ENCODE data around the gene YJU2.

- TF ChIP-seq ADNP (CRISPR knock-in tag; IDR thresholded peaks at IDR 0.05) (no peak), PTBP1 (IDR thresholded peaks at IDR 0.05; ENCODE audit: low read depth, low read length, poor library complexity, severe bottlenecking) (no peak), NFE2L2 (IDR thresholded peaks at IDR 0.05; ENCODE audit: low read length) (no peak), ZFX (CRISPR knock-in tag; IDR thresholded peaks at IDR 0.05; ENCODE audit: low read depth) (no peak), ZNF589 (CRISPR knock-in tag; conservative IDR thresholded peaks at IDR 0.05) (no peak), ZC3H4 (CRISPR knock-in tag; IDR thresholded peaks at IDR 0.05; ENCODE audit: borderline replicate concordance) (no peak), SMC3 (IDR thresholded peaks at IDR 0.05; ENCODE audit: low read length) (no peak), SMAD1 (CRISPR knock-in tag; IDR thresholded peaks at IDR 0.05; ENCODE audit: borderline replicate concordance, low read depth) (no peak), ZNF484 (CRISPR knock-in tag; IDR thresholded peaks at IDR 0.05; ENCODE audit: borderline replicate concordance, low read depth) (no peak), TBP (CRISPR knock-in tag; IDR thresholded peaks at IDR 0.05) (no peak), TOE1 (CRISPR knock-in tag; IDR thresholded peaks at IDR 0.05) (no peak), CBX1 (IDR thresholded peaks at IDR 0.05; ENCODE audit: low read depth) (no peak)
- TF ChIP-seq, protein P1, sequence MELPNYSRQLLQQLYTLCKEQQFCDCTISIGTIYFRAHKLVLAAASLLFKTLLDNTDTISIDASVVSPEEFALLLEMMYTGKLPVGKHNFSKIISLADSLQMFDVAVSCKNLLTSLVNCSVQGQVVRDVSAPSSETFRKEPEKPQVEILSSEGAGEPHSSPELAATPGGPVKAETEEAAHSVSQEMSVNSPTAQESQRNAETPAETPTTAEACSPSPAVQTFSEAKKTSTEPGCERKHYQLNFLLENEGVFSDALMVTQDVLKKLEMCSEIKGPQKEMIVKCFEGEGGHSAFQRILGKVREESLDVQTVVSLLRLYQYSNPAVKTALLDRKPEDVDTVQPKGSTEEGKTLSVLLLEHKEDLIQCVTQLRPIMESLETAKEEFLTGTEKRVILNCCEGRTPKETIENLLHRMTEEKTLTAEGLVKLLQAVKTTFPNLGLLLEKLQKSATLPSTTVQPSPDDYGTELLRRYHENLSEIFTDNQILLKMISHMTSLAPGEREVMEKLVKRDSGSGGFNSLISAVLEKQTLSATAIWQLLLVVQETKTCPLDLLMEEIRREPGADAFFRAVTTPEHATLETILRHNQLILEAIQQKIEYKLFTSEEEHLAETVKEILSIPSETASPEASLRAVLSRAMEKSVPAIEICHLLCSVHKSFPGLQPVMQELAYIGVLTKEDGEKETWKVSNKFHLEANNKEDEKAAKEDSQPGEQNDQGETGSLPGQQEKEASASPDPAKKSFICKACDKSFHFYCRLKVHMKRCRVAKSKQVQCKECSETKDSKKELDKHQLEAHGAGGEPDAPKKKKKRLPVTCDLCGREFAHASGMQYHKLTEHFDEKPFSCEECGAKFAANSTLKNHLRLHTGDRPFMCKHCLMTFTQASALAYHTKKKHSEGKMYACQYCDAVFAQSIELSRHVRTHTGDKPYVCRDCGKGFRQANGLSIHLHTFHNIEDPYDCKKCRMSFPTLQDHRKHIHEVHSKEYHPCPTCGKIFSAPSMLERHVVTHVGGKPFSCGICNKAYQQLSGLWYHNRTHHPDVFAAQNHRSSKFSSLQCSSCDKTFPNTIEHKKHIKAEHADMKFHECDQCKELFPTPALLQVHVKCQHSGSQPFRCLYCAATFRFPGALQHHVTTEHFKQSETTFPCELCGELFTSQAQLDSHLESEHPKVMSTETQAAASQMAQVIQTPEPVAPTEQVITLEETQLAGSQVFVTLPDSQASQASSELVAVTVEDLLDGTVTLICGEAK (IDR thresholded peaks at IDR 0.05), result no peak
- TF ChIP-seq, protein P1 (CRISPR knock-in tag; IDR thresholded peaks at IDR 0.05), result no peak
- TF ChIP-seq, protein P2, sequence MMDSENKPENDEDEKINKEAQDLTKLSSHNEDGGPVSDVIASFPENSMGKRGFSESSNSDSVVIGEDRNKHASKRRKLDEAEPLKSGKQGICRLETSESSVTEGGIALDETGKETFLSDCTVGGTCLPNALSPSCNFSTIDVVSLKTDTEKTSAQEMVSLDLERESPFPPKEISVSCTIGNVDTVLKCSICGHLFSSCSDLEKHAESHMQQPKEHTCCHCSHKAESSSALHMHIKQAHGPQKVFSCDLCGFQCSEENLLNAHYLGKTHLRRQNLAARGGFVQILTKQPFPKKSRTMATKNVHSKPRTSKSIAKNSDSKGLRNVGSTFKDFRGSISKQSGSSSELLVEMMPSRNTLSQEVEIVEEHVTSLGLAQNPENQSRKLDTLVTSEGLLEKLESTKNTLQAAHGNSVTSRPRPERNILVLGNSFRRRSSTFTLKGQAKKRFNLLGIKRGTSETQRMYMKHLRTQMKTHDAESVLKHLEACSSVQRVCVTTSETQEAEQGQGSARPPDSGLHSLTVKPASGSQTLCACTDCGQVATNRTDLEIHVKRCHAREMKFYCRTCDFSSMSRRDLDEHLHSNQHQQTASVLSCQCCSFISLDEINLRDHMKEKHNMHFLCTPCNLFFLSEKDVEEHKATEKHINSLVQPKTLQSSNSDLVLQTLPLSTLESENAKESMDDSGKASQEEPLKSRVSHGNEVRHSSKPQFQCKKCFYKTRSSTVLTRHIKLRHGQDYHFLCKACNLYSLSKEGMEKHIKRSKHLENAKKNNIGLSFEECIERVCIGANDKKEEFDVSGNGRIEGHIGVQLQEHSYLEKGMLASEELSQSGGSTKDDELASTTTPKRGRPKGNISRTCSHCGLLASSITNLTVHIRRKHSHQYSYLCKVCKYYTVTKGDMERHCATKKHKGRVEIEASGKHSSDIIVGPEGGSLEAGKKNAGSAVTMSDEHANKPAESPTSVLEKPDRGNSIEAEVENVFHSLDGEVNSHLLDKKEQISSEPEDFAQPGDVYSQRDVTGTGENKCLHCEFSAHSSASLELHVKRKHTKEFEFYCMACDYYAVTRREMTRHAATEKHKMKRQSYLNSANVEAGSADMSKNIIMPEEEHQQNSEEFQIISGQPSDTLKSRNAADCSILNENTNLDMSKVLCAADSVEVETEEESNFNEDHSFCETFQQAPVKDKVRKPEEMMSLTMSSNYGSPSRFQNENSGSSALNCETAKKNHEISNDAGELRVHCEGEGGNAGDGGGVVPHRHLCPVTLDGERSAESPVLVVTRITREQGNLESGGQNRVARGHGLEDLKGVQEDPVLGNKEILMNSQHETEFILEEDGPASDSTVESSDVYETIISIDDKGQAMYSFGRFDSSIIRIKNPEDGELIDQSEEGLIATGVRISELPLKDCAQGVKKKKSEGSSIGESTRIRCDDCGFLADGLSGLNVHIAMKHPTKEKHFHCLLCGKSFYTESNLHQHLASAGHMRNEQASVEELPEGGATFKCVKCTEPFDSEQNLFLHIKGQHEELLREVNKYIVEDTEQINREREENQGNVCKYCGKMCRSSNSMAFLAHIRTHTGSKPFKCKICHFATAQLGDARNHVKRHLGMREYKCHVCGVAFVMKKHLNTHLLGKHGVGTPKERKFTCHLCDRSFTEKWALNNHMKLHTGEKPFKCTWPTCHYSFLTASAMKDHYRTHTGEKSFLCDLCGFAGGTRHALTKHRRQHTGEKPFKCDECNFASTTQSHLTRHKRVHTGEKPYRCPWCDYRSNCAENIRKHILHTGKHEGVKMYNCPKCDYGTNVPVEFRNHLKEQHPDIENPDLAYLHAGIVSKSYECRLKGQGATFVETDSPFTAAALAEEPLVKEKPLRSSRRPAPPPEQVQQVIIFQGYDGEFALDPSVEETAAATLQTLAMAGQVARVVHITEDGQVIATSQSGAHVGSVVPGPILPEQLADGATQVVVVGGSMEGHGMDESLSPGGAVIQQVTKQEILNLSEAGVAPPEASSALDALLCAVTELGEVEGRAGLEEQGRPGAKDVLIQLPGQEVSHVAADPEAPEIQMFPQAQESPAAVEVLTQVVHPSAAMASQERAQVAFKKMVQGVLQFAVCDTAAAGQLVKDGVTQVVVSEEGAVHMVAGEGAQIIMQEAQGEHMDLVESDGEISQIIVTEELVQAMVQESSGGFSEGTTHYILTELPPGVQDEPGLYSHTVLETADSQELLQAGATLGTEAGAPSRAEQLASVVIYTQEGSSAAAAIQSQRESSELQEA (CRISPR knock-in tag; IDR thresholded peaks at IDR 0.05; ENCODE audit: not compliant biosample characterization), result no peak
Measured at GRCh38 chr19:4257025-4257424, 10.1 kb downstream of the YJU2 start.
